Loucy (cell line): ENCODE results near the gene COL1A1.

ENCODE experiments used
- H2AFZ ChIP-seq: fragments of 200-600 bp; sonication (generic); 2 replicates; pipeline ENCODE4 v1.6.0; 2016; ENCODE audit warnings: antibody characterized with exemption, mild to moderate bottlenecking, low read length, moderate library complexity
- H3F3A ChIP-seq: fragments of 200-600 bp; 2 replicates; pipeline ENCODE4 v1.6.0; 2016; ENCODE audit warnings: antibody characterized with exemption, low read depth, mild to moderate bottlenecking
- H3K27me3 ChIP-seq: fragments of 200-600 bp; sonication (generic); 2 replicates; pipeline ENCODE4 v1.6.1; 2014; ENCODE audit warnings: low read length, mild to moderate bottlenecking; ENCODE audit not compliant: insufficient read depth, poor library complexity, severe bottlenecking
- H3K36me3 ChIP-seq: fragments of 200-600 bp; sonication (generic); 2 replicates; pipeline ENCODE4 v1.6.1; 2016; ENCODE audit warnings: low read length; ENCODE audit not compliant: insufficient read depth
- H3K4me1 ChIP-seq: fragments of 200-600 bp; sonication (generic); 2 replicates; pipeline ENCODE4 v1.5.1; 2014; ENCODE audit warnings: low read length, mild to moderate bottlenecking; ENCODE audit not compliant: insufficient read depth, poor library complexity, severe bottlenecking
- H3K4me2 ChIP-seq: fragments of 200-600 bp; sonication (generic); 2 replicates; pipeline ENCODE4 v1.6.0; 2014; ENCODE audit warnings: antibody characterized with exemption, low read length, low read depth, mild to moderate bottlenecking; ENCODE audit not compliant: poor library complexity, severe bottlenecking
- H3K4me3 ChIP-seq: fragments of 200-600 bp; sonication (generic); 2 replicates; pipeline ENCODE4 v1.5.1; 2014; ENCODE audit warnings: low read length, mild to moderate bottlenecking, mixed read lengths; ENCODE audit not compliant: poor library complexity, severe bottlenecking
- H3K79me2 ChIP-seq: fragments of 200-600 bp; sonication (generic); 2 replicates; pipeline ENCODE4 v1.6.1; 2014; ENCODE audit warnings: low read length; ENCODE audit not compliant: insufficient read depth
- H3K9ac ChIP-seq: fragments of 200-600 bp; sonication (generic); 2 replicates; pipeline ENCODE4 v1.6.0; 2014; ENCODE audit warnings: mild to moderate bottlenecking, low read depth, low read length, moderate library complexity; ENCODE audit not compliant: poor library complexity, severe bottlenecking
- H3K9me2 ChIP-seq: fragments of 200-600 bp; sonication (generic); replicated peaks from 2 replicates; pipeline ENCODE4 v1.6.1; 2016; ENCODE audit warnings: low read depth, low read length, mixed read lengths
- H3K9me3 ChIP-seq: fragments of 200-600 bp; sonication (generic); 2 replicates; pipeline ENCODE4 v1.6.1; 2014; ENCODE audit warnings: mild to moderate bottlenecking, antibody characterized with exemption, low read length, low read depth; ENCODE audit not compliant: insufficient read depth
- H4K20me1 ChIP-seq: fragments of 200-600 bp; sonication (generic); 2 replicates; pipeline ENCODE4 v1.6.0; 2014; ENCODE audit warnings: antibody characterized with exemption, low read length, mild to moderate bottlenecking; ENCODE audit not compliant: insufficient read depth, poor library complexity, severe bottlenecking
- EZH2phosphoT487 ChIP-seq: fragments of 200-600 bp; IDR thresholded peaks from 2 replicates; pipeline ENCODE4 v1.6.1; 2018; ENCODE audit warnings: antibody characterized with exemption, mild to moderate bottlenecking, moderate library complexity, borderline replicate concordance
- TF ChIP-seq, protein P1 (sequence below): fragments of 200-600 bp; sonication (generic); conservative IDR thresholded peaks from 2 replicates; pipeline ENCODE4 v1.5.1; 2014; ENCODE audit warnings: mild to moderate bottlenecking, antibody characterized with exemption, low read length

The COL1A1 gene

GRCh38 chr17:50201276-50201854, at the start of gene COL1A1:
Gene COL1A1 (minus strand): TSS chr17:50201631. CDS start chr17:50201513, 118 bp downstream.
- Histone ChIP-seq H3K4me1 (peaks cover 5% of the 10 kb centered on the region), H4K20me1 (no peaks in the 10 kb centered on the region), H3K9me2 (no peaks in the 10 kb centered on the region), H3K36me3 (no peaks in the 10 kb centered on the region), H3K79me2 (no peaks in the 10 kb centered on the region), H3K9ac (peak within 1 kb of the TSS; percentile 50), H3K4me3 (peak within 1 kb of the TSS; percentile 69), H3K9me3 (no peaks in the 10 kb centered on the region), H3K27me3 (no peaks in the 10 kb centered on the region), H3F3A (no peaks in the 10 kb centered on the region), H3K4me2 (peak within 1 kb of the TSS; percentile 73), H2AFZ (peak within 1 kb of the TSS; percentile 64)
- TF ChIP-seq, protein P1, sequence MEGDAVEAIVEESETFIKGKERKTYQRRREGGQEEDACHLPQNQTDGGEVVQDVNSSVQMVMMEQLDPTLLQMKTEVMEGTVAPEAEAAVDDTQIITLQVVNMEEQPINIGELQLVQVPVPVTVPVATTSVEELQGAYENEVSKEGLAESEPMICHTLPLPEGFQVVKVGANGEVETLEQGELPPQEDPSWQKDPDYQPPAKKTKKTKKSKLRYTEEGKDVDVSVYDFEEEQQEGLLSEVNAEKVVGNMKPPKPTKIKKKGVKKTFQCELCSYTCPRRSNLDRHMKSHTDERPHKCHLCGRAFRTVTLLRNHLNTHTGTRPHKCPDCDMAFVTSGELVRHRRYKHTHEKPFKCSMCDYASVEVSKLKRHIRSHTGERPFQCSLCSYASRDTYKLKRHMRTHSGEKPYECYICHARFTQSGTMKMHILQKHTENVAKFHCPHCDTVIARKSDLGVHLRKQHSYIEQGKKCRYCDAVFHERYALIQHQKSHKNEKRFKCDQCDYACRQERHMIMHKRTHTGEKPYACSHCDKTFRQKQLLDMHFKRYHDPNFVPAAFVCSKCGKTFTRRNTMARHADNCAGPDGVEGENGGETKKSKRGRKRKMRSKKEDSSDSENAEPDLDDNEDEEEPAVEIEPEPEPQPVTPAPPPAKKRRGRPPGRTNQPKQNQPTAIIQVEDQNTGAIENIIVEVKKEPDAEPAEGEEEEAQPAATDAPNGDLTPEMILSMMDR: no peak
- no peak for TF ChIP-seq EZH2phosphoT487

GRCh38 chr17:50248255-50248654, 46.8 kb upstream of the COL1A1 start:
- H3K4me1 ChIP-seq: no peaks in the 10 kb centered on the region
- no peaks in the 10 kb centered on the region for H3F3A ChIP-seq
- H3K79me2 ChIP-seq: no peaks in the 10 kb centered on the region
- no peaks in the 10 kb centered on the region for H4K20me1 ChIP-seq
- no peak overlapping the region for H3K9ac ChIP-seq
- H3K36me3 ChIP-seq: no peaks in the 10 kb centered on the region
- no peak overlapping the region for H2AFZ ChIP-seq
- 0 out of 2 replicates have a peak, but pooled peaks cover 7% of the 10 kb centered on the region for H3K9me3 ChIP-seq
- TF ChIP-seq EZH2phosphoT487: no peak
- TF ChIP-seq, protein P1: no peak
- H3K4me3 ChIP-seq: no peak overlapping the region
- H3K4me2 ChIP-seq: no peak overlapping the region
- no peaks in the 10 kb centered on the region for H3K27me3 ChIP-seq
- no peaks in the 10 kb centered on the region for H3K9me2 ChIP-seq

DNA sequence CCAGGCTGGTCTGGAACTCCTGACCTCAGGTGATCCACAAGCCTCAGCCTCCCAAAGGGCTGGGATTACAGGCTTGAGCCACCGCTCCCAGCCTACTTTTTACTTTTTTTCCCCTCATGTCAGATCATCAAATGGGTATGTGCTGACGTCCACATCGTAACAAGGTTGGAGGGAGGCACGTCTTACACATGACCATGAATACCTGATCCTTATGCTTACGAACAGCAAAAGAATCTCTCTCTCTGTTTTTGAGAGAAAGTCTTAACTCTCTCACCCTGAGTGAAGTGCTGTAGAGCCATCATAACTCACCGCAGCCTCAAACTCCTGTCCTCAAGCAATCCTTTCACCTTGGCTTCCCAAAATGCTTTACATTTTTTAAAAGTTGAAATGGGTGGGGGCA, 43.3 kb upstream of the COL1A1 start:
- Histone ChIP-seq H4K20me1 (no peaks in the 10 kb centered on the region), H3K4me2 (no peak overlapping the region), H3K4me1 (no peaks in the 10 kb centered on the region), H3K36me3 (no peaks in the 10 kb centered on the region), H3K27me3 (no peaks in the 10 kb centered on the region), H3K9me2 (no peaks in the 10 kb centered on the region), H2AFZ (no peak overlapping the region), H3K9me3 (0 out of 2 replicates have a peak, but pooled peaks cover 7% of the 10 kb centered on the region), H3F3A (no peaks in the 10 kb centered on the region), H3K9ac (no peak overlapping the region), H3K79me2 (no peaks in the 10 kb centered on the region), H3K4me3 (no peak overlapping the region)
- TF ChIP-seq, protein P1: no peak
- no peak for TF ChIP-seq EZH2phosphoT487
